ENCODE measurements around the gene GLYAT.
"Not testable (repeated sequence)": the region's sequence is repeated elsewhere in the genome, so short reads cannot be mapped to it uniquely, and the experiment has no call there.

GLYAT gene

DNA sequence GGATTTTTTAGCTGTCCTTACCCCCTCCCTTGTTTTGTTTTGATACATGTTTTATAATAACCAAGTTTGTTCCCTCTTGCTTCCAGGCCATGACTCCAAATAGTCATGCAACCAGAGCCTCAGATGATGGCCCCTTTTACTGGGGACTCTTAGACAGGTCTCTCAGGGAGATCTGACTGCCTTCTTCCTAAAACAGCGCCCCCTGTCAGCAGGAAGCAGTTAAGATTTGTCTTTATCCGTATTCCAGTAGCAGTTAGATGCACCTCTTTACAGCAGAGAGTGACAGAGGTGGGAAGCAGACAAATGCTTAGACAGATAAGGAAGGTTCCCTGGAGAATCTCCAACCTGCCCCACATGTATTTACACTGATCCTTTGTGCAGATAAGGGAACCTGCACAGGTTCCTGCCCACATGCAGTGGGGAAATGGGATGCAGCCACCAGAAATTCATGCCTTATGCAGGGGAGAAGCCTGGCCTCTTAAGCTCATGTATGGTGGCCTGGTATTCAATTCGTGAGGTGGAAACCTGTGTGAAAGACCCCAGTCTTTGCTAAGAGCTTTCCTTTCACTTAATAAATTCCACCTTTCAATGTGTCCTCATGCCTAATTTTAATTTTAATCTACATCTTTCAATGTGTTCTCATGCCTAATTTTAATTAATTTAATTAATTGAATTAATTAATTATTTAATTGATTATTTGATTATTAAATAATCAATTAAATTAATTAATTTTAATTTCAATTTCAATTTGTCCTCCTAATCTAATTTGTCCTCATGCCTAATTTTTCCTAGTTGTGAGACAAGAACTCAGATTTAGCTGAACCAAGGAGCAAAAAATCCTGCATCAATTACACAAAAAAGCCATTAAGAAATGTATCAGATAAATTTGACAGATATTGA, 11.5 kb upstream of the GLYAT start:
- no peak for DNase-seq (ENCODE audit: low read depth)

- DNase-seq (ENCODE audit: low read depth) = no peak
Observed at GRCh38 chr11:58742140-58742539, 10.4 kb upstream of the GLYAT start.

DNA sequence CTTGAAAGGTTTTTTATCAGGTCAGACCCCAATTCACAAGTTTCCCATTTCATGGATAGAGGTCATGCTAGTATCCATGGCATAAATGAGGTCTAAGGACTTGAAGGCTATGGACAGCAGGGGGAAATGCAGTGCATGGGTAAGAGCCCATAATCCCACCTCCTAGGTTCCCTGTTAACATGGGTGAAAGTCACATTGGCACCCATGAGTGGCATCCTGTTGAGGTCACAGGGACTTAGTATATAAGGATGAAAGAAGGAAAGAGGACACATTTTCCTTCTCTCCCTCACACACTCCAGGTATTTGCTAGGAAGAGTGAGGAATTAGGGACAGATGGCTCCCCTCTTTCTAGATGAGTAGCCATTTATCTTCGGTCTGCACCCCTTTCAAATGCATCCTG, 9.4 kb upstream of the GLYAT start:
- DNase-seq (ENCODE audit: low read depth) = no peak

DNA sequence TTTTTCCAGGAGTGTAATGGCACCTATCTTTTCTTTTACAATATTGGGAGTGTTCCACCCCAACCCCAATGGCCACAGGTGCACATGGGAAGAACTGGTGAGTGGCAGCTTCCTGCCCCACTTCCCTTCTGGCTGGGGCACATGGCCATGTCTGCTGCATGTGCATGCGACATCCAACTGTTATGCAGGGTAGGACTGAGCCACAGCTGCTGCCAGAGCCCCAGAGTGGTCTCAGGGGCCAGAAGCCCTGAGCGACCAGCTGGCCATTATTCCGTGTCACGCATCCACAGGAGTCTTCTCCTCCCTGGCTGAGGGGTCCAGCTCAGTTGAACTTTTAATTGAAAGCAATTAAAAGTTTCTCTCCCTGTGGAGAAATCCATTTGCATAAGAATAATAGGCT, 8.7 kb upstream of the GLYAT start:
- DNase-seq (ENCODE audit: low read depth) = no peak

DNA sequence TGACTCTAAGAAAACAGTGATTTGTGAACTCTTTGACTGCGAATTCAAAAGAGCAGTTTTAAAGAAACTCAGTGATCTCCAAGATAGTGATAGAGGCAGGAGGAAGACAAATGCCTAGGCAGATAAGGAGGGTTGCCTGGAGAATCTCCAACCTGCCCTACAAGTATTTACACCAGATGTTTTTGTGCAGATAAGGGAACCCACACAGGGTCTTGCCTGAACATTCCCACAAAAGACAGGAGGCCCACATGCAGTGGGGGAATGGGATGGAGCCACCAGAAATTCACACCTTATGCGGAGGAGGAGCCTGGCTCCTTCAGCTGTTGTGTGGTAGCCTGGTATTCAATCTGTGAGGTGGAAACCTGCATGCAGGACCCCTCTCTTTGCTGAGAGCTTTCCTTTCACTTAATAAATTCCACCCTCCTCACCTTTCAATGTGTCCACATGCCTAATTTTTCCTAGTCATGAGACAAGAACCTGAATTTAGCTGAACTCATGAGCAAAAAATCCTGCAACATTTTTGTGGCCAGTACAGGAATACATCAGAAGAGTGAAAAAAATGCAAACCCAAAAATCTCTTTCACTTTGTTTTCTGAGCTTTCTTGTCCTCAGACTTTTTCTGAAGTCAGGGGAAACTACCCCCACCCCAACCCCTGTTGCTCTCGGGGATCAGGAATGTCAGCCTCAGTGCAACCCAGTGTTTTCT, 8.1 kb upstream of the GLYAT start:
- DNase-seq (ENCODE audit: low read depth) = no peak

DNA sequence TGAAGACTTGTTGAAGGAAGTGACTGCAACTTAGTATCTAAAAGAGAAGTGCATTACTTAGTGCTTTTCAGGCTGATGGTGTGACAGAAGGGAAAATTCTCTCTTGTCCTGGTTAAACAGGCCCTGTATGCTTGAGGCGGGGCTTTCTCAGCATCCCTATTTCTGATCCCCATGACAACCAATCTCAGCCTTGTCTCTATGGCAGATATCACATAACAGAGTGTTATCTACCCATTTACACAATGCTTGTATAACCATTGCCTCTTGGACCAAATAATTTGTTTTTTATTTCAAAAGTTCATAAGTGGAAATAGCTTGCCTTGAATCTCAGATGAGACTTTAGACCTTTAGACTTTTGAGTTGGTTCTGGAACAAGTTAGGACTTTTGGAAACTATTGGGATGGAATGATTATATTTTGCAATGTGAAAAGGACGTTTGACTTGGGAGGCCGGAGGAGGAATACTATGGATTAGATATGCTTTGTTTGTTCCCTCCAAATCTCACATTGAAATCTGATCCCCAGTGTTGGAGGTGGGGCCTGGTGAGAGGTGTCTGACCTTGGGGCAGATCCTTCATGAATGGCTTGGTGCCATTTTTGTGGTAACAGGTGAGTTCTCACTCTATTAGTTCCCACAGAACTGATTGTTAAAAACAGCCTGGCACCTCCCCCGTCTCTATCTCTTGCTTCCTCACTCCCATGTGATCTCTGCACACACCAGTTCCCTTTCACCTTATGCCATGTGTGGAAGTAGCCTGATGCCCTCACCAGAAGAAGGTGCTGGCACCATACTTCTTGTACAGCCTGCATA, 3.1 kb upstream of the GLYAT start:
- DNase-seq (ENCODE audit: low read depth) = no peak

DNA sequence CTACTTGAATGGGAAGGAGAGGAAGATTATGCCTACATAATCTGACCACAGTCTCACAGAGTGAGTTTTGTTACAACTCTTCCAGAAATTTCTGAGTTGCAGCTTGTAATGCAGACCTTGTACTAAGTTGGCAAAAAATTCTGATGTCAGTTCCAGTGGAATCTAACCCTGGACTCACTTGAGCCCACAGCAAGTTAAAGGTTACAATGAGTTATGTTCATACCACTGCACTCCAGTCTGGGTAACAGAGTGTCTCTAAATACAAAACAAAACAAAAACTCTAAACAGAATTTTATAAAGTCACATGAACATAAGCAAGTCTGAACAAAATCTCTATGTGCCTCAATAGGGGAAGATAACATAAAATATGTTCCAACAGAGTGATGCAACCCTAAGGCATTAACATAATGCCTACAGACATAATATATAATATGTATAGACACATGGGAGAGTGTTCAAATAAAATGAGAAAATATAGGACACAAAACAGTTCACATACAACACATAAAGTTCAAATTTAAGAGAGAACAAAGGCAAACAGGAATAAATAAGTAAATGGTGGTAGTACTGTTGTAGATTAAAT, 1.1 kb downstream of the GLYAT start:
- DNase-seq (ENCODE audit: low read depth) = no peak

DNA sequence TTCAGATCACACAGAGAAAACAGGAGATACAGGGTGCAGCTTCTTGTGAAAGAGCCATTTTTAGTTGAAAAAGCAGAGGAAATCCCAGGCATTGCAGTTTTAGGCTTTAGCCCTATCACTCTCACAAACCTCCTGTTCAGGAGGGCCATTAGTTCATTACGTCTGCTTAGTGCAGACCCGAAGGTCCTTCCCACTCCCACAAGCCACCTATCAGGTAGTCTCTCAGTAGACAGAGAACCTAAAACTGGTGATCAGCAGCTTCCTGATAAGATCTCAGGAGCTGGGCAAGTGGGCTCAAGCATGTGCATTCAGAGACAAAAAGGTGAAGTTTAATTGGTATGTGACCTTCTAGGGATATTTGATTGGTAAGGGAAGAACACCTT, 4.3 kb downstream of the GLYAT start:
- no peak for DNase-seq (ENCODE audit: low read depth)

- no peak for DNase-seq (ENCODE audit: low read depth)
Observed at GRCh38 chr11:58726737-58727414, 4.9 kb downstream of the GLYAT start.

DNA sequence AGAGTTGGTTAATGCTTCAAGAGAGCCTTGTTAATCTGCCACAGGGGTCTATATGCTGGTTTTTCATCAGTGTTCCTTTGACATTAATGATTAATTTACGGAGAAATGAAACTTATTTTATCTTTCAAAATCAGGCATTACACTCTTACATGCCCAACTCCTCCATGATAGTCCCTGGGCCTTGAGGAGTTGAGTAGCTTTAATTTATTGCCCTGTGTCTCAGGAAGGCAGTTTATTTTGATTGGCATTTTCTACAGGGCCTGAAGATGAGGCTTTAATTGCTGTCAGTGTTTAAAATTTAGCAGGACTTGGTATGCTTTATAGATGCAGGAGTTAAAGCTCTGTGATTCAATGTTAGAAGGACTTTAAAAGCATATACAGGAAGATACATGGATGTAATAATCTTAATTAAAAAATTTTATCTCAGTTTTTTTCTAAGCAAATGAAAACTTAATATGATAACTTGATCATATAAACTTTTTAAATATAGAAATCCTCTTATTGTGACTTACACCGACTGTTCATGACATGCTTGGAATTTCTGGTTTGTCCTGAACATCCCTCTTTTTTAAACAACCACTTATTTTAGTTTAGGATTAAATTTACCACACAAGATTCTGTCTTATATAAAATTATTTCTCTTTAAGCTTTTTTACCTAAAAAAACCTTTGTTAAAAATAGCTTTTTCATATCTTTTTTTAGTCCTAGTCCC, 12.2 kb downstream of the GLYAT start:
- DNase-seq (ENCODE audit: low read depth) = no peak

GRCh38 chr11:58712531-58712930, 19.2 kb downstream of the GLYAT start:
- no peak for DNase-seq (ENCODE audit: low read depth)

DNA sequence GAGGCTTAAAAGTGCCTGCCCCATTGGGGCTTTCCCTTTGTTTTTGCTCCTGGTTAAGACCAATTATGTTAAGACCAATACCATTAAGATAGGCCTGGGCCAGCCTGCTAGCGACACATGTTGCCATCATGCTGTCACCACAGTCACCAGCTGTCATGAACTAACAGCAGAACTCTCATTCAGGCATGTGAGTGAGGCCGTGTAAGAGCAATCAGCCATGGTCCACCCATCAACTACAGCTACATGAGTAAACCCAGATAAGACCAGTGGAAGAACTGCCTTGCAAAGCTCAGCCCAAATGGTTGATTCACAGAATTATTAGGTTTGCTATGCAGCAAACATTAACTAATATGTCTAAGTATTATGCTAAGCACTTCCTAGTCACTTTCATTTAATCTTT, 19.9 kb downstream of the GLYAT start:
- DNase-seq (ENCODE audit: low read depth) = no peak

DNA sequence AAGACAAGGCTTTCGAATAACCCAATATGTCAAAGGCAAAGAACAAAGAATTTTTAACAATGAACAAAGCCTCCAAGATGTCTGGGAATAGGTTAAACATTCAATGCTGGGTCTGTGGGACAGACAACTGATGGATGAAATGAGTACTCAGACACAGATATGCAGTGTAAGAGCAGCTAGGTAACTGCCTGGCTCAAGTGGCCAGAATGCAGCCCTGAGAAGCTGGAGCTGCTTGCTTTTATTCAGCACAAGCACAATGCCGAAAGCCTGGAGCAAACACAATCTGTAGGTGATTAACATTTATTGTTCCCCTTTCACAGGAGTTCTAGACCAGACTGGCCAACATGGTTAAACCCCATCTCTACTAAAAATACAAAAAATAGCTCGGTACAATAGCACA, 24.0 kb downstream of the GLYAT start:
- no peak for DNase-seq (ENCODE audit: low read depth)

- DNase-seq (ENCODE audit: low read depth) = not testable (repeated sequence)
Observed at GRCh38 chr11:58696825-58697224, 34.9 kb downstream of the GLYAT start.

- DNase-seq (ENCODE audit: low read depth) = no peak
Observed at GRCh38 chr11:58693026-58693425, 38.7 kb downstream of the GLYAT start.

GRCh38 chr11:58691675-58692074, 40.1 kb downstream of the GLYAT start:
- no peak for DNase-seq (ENCODE audit: low read depth)

- DNase-seq (ENCODE audit: low read depth) = no peak
Observed at GRCh38 chr11:58688789-58689503, 42.8 kb downstream of the GLYAT start.

- no peak for DNase-seq (ENCODE audit: low read depth)
Observed at GRCh38 chr11:58685973-58686722, 45.6 kb downstream of the GLYAT start.

DNA sequence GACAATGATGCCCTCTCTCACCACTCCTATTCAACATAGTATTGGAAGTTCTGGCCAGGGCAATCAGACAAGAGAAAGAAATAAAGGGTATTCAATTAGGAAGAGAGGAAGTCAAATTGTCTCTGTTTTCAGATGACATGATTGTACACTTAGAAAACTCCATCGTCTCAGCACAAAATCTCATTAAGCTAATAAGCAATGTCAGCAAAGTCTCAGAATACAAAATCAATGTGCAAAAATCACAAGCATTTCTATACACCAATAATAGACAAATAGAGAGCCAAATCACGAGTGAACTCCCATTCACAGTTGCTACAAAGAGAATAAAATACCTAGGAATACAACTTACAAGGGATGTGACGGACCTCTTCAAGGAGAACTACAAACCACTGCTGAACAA, 49.1 kb downstream of the GLYAT start:
- not testable (repeated sequence) for DNase-seq (ENCODE audit: low read depth)

DNA sequence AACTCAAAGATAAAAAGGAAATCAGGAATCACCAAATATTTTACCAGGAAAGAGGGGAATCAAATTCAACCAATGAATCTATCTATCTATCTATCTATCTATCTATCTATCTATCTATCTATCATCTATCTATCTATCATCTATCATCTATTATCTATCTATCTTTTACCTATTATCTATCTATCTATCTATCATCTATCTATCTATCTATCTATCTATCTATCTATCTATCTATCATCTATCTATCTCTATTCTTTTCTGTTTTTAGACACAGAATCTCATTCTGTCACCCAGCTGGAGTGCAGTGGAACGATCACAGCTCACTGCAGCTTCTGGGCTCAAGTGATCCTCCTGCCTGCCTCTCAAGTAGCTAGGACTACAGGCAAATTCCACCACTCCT, 54.2 kb downstream of the GLYAT start:
- not testable (repeated sequence) for DNase-seq (ENCODE audit: low read depth)

Data from non-pigmented ciliary epithelial cell (primary cell).